ENCODE measurements around the gene FAM193B.
"Not testable (repeated sequence)": the region's sequence is repeated elsewhere in the genome, so short reads cannot be mapped to it uniquely, and the experiment has no call there.

FAM193B gene

DNA sequence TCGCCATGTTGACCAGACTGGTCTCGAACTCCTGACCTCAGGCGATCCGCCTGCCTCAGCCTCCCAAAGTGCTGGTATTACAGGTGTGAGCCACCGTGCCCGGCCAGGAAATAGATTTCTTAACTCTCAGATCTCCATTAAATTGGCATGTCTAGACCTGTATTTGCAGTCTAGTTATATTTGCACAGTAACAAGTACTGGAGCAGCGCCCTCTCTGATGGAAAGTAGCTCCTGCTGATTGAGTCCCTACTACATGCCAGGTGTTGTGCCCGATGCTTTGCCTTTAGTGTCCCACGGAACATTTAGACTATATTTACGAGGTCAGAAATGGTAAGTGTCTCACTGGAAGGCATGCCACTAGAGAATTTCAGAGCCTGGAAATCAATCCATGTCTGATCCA lies 21.8 kb upstream of the FAM193B start:
- DNase-seq (ENCODE audit: low read depth in 2 of 2): no peak

DNA sequence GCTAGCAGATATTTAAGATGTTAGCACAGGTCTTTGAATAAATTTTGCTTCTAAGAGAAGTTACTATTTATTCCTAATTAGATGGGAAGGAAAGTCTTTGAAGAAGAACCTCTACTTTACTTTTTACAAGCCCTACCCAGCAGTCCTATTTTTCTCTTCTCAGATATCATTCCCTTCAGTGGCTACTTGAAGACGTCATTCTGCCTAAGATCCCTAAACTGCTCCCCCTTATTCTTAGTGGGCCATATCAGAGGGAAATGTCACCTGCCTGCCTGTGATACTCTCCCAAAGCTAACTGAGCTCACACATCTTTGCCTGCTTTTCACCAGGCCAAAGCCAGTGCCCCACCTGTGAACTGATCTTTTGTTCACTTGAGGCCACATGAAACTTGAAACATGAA lies 21.1 kb upstream of the FAM193B start:
- DNase-seq (ENCODE audit: low read depth in 2 of 2): no peak

DNA sequence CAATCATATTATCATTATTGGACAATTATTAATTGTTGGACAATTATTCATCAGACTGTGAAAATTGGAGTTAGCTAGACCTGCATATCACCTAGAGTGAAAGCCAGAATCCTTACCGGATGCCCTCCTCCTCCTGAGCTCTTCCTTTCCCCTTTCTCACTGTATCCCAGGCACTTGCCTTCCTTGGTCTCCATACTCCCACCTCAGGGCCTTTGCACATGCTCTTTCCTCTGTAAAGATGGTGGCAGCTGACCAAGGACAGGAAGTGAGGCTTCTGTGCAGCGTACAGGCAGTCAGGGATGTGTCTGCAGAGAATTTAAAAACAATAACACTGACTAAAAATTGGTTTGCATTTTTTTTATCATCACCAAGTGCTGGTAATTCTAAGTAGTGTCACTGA lies 15.5 kb upstream of the FAM193B start:
- no peak for DNase-seq (ENCODE audit: low read depth in 2 of 2)

DNA sequence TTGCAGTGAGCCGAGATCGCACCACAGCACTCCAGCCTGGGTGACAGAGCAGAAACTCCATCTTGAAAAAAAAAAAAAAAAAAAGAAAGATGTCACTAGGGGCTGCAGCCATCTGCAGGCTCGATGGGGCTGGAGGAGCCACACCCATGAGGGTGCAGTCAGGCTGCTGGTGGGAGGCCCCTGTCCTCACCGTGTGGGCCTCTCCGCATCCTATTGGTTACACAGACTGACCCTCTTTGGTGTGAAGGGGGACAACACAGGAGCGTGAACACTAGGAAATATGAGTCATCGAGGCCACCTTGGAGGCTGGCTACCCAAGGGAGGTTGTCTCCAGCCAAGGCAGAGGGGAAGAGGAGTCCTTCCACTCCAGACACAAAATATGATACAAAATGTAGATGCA lies 14.0 kb upstream of the FAM193B start:
- no peak for DNase-seq (ENCODE audit: low read depth in 2 of 2)

DNA sequence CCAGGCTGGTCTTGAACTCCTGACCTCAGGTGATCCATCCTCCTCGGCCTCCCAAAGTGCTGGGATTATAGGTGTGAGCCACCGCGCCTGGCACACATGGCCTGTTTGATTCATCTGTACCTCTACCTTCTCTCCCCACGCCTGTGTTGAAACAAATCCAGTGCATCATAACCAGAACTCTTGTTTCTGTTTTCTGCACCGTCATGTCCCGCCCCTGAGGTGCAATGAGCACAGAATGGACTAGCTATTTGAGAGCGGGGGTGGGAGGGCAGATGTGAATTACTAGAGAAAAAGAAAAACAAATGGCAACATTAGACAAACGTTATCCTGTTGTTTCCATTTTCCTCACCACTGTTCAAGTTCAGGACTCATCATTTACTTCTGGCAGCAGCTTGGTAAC lies 10.7 kb upstream of the FAM193B start:
- DNase-seq (ENCODE audit: low read depth in 2 of 2): no peak

DNA sequence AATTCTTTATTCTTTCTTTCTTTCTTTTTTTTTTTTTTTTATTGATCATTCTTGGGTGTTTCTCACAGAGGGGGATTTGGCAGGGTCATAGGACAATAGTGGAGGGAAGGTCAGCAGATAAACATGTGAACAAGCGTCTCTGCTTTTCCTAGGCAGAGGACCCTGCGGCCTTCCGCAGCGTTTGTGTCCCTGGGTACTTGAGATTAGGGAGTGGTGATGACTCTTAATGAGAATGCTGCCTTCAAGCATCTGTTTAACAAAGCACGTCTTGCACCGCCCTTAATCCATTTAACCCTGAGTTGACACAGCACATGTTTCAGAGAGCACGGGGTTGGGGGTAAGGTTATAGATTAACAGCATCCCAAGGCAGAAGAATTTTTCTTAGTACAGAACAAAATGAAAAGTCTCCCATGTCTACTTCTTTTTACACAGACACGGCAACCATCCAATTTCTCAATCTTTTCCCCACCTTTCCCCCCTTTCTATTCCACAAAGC lies 5.1 kb upstream of the FAM193B start:
- not testable (repeated sequence) for DNase-seq (ENCODE audit: low read depth in 2 of 2)

DNA sequence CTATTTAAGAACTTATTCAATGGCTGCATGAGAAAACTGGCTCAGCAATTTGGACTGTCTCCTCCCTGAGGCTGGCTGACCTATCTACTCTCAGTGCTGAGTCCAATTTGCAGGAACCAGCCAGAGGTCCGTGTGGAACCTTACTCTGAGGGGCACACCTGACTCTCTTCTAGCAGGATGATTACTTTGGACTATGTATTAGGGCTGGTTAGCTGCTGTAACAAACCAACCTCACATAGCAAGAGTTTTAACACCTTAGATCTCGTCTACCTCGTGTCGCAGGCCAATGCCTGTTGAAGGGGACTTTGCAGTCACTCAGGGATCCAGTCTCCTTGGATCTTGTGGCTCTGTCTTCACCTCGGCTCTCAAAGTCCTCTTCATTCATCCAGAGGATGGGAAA lies 3.4 kb upstream of the FAM193B start:
- no peak for DNase-seq (ENCODE audit: low read depth in 2 of 2)

DNA sequence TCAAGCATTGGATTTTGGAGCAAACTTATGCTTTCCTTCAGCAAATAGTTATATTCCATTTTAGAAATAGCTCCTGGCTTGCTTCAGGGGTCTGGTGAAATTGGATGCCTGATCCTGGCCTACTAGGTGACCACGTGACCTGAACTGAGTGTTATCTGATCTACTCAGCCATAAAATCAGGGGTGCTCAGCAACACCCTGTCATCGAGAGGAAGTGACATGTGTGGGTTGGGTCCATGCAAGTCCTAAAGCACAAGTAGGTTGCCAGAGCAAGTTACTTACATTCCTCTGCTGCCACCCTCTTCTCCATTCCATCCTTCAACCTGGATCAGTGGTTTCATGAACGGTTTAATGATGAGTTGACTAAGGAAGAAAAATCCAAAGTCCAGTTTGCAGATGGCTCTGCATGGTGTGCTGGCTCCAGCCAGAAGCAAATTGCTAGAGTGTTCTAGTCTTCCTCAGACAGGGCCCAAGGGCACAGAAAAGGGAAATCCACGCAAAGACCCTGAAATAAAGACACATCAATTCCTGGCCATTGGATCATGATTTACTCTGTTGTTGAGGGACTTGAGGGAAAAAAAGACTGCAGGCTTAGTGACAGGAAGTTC lies 2.8 kb upstream of the FAM193B start:
- no peak for DNase-seq (ENCODE audit: low read depth in 2 of 2)

DNA sequence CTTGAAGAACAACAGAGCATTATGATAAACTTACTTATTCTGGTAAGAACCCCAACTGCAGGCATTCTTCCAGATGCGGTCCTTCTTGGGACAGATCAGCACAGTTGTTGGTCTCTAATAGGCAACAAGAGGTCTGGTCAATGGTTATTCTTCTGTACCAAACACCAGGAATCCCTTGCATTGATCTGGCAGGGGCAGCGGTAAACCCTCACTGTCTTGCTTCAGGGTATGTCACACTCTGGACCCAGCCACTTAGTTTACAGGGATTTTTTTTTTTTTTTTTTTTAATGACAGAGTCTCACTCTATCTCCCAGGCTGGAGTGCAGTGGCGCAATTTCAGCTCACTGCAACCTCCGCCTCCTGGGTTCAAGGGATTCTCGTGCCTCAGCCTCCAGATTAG lies 1.3 kb upstream of the FAM193B start:
- DNase-seq (ENCODE audit: low read depth in 2 of 2): no peak

DNA sequence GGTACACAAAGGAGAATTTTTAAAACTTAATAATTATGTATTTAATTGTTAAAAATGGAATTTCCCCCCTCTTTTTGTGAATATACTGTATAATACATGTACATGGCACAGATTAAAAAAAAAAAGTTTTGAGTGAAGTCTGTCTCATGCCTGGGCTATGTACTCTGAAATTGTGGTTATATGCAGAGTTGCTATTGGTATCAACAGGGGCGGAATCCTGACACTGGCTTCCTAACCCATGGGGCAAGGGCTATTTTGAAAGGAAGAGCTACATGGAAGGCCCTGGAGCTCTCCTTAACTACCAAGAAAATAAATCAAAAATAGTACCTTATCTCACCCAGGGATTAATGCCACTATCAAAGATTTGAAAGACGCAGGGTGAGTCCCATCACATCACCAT lies 865 bp upstream of the FAM193B start:
- DNase-seq (ENCODE audit: low read depth in 2 of 2): no peak

DNA sequence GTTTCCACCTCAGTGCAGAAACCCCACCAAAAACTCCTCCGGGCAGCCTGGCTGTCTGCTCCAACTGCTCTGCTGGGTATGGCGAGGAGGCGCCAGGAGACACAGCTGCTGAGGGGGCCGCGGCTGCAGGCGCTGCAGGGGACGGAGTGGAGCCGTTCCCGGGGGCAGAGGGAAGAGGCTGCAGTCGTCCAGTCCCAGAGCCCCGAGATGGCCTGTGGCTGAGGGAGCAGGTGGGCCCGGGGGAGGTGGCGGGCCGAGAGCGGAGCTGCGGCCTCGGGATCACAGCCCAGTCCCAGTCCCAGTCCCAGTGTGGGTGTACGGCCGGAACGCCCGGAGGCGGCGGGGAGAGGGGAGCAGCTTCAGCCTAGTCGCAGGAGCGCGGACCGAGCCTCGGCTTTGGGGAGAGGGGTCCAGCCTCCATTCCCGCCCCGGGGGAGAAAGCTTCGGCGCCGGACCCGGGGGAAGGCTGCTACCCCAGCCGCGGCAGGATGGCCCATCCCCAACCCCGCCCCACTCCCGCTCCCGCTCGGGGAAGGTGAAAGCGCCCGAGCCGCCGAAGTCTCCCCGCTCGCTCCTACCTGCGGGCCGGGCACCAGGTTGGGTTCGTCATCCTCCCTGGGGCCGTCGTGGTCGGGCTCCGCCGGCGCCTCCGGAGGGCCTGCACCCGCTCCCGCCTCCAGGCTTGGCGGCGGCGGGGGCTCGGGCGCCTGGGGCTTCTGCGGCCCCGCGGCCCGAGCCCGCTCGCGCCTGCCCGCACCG lies 513 bp downstream of the FAM193B start:
- DNase-seq (ENCODE audit: low read depth in 2 of 2): peak in 1 of 2 donors; percentile 22

DNA sequence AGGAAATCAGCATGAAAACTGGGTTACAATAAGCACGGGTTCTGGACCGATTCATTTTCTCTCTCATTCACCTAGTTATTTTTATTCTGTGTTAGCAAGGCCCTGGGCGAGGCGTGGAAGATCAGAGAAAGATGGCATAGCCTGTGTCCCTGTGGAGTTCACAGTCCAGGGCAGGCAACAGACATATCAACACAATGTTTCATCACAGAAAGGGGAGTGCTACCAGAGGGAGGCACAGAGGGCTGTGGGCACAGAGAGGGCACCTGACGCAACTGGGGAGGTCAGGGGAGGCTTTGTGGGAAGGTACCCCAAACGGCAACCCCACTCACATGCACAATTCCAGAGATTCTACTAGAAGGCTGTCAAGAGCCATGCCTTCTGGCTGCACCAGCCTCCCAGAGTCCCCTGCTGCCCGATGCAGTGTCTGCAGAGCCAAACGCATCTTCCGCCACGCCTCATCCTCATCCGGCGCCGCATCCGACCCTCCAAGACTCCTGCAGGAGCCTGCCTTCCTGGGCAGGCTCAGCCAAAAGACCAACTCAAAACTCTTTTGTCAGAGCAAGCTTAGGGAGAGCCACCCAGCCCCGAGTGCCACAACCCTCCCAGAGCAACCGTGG lies 1.4 kb downstream of the FAM193B start:
- no peak for DNase-seq (ENCODE audit: low read depth in 2 of 2)

DNA sequence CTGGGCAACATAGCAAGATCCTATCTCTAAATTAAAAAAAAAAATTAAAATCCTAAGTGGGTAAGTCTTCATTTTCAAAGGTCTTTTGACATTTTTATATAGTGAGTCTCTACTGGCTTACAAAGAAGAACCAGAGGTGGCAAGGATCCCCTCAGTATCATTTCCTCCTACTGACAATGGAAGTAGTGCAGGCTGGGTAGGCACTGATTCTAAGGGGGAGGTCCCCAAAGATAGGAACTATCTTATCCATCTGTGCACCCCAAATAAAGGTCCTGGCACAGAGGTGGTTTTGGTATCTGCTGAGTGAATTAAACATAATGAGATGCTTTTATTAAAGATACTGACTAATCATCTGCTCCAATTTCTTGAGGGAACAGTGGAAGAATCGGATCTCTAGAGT lies 4.2 kb downstream of the FAM193B start:
- DNase-seq (ENCODE audit: low read depth in 2 of 2): no peak

DNA sequence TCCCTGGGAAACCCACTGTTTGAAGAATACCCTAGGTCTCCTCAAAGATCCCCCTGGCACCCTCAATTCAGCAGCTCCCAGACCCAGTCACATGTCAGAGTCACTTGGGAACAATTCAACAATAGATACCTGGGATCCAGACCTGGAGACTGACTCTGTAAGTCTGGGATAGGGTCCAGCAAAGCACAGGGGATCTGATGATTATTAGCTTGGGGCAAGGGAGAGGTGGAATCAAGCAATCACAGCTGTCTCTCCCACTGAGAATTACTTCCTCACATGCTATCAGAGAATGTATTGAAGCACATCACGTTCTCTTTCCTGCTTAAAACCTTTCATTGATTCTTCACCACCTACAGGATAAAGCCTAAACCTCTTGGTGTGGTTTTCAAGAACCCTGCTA lies 5.9 kb downstream of the FAM193B start:
- DNase-seq (ENCODE audit: low read depth in 2 of 2): no peak

DNA sequence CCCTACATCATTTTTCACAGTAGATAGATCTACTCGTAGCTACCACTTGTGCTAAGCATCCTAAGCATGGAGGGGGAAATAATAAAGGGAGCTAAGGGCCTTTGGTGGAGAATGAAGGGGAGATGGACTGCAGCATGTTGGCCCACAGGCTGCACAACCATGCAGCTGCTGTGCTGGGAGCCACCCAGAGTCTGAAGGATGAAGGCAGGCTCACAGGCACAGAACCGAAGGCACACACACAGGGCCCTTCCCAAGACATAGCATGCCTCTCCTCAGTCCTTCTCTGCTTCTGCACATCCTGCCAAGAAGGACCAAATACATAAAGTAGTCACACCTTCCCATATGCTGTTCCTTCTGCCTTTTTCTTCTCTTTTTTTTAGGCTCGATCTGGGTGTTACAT lies 6.6 kb downstream of the FAM193B start:
- DNase-seq (ENCODE audit: low read depth in 2 of 2): no peak

DNA sequence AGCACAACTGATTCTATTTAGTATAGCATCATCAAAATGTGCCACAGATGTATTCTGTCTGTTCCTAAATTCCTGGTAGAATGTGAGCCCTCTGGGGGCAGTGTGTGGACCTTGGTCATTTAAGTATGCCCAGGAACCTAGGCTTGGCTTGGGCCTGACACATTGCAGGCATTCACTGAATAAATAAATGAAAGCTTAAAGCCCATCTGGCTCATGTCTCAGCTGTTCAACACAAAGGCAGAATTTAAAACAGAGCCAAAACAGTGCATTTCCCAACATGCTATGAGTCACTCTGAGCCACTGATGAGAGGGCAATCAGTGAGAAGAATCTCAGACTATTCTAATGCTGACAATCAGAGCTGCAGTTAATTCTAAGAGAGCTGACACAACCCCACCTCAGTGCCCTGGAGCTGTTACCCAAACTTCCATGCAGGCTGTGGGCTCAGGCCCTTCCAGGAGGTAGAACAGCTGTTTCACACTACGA lies 8.1 kb downstream of the FAM193B start:
- no peak for DNase-seq (ENCODE audit: low read depth in 2 of 2)

DNA sequence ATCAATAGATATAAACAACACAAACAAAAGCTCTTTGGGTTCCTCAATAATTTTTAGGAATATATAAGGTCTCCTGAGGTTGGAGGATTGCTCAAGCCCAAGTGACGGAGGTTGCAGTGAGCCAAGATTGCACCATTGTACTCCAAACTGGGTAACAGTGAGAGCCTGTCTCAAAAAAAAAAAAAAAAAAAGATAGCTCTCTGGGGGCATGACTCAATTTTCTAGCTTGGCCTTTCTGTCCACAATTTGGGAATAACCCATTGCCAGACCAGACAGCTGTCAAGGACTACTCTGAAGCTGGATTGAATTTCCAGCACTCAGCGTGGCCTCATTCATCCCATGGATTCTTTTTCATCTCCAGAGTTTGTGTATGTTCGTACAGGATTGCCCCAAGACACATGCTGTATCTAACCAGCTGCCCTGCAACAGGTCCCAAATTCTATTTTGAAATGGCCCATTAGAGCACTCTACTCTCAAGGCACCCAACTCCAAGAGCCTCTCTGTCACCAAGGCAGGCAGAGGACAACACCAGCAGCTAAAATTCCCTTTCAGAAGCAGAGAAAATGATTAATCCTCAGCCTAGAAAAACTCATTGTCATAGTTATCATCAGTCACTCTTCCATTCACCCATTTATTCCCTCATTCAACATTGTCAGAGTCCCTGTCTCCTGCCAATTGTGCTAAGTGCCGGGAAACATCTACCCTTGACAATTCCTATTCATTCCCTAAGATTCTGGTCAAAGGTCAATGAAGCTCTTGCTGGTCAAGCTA lies 8.7 kb downstream of the FAM193B start:
- DNase-seq (ENCODE audit: low read depth in 2 of 2): no peak

DNA sequence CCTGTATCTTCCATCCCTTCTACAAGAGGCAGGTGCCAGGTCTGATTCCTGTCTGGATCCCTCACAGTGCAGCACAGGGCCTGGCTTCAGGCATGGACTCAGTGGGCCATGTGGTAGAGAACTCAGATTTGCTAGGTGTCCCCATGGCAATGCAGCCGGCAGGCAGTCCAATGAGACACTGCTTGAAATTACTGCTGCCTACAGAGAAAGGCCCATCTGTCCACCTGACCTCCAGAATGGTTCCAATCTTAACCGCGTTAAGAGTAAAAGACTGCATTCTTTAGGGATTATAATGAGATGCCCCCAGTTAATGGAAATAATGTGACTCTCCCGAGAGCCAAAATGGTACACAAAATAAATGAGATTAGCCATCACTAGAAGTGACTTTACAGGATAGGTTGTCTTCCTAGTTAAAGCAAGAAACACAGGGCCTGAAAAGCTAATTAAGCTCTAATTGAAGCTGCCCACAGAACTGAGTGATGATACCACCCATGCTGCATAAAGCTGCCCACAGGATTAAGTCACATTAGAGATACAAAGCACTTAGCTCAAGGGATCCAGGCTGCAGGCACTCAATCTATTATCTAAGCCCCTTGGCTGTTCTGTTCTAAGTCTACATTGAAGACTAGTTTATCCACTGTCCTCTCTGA lies 11.4 kb downstream of the FAM193B start:
- DNase-seq (ENCODE audit: low read depth in 2 of 2): no peak

DNA sequence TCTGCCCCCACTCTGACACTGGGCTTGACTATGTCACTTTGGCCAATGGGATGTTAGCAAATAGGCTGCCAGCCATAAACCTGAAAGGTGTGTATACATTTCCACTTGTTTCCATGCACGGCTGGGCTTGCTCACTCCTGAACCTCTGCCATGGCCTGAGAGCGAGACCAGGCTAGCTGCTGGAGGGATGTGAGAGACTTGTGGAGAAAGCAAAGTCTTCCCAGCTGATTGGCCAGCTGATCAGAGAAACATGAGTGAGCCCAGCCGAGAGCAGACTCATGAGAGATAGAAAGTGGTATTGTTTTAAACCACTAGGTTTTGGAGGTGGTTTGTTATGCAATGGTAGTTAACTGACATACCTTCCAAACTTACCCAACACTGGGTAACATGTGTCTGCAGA lies 13.9 kb downstream of the FAM193B start:
- DNase-seq (ENCODE audit: low read depth in 2 of 2): no peak

DNA sequence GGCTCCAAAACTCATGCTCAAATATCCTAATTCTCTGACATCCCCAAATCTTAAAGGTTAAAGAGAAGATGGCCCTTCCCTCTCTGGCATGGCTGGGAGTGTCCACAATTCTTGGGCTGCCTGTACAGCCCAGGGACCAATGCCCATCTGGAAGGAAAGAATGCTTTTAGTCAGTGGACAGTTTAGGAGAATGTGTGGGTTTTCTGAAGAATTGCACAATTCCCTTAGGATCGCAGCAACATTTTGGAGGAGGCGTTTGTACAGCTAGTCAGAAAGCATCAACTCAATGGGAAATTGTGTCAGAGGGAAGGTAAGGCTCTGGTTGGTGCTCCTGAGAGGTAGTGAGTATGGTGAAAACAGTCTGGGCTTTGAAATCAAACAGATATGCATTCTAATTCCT lies 15.0 kb downstream of the FAM193B start:
- DNase-seq (ENCODE audit: low read depth in 2 of 2): no peak

DNA sequence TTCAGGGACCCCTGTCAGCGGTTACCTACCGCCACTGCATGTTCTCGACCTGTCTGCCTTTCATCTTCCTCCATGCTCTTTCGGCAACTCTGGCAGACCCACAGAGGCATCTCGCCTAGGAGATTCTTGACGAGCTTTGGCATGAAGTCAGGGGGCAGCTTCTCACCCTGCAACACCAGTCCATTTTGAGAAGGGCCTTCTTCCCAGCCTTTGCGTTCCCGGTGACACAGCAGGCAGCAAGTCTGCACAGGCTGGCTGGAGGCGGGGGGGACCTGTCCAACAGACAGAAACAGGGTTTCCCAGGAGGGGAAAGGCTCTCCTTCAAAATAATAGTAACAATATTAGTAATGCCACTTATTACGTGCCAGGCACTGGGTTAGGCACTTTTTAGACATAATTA lies 15.5 kb downstream of the FAM193B start:
- no peak for DNase-seq (ENCODE audit: low read depth in 2 of 2)
